Measurements from ENCODE around the gene ASCC1.

DNA sequence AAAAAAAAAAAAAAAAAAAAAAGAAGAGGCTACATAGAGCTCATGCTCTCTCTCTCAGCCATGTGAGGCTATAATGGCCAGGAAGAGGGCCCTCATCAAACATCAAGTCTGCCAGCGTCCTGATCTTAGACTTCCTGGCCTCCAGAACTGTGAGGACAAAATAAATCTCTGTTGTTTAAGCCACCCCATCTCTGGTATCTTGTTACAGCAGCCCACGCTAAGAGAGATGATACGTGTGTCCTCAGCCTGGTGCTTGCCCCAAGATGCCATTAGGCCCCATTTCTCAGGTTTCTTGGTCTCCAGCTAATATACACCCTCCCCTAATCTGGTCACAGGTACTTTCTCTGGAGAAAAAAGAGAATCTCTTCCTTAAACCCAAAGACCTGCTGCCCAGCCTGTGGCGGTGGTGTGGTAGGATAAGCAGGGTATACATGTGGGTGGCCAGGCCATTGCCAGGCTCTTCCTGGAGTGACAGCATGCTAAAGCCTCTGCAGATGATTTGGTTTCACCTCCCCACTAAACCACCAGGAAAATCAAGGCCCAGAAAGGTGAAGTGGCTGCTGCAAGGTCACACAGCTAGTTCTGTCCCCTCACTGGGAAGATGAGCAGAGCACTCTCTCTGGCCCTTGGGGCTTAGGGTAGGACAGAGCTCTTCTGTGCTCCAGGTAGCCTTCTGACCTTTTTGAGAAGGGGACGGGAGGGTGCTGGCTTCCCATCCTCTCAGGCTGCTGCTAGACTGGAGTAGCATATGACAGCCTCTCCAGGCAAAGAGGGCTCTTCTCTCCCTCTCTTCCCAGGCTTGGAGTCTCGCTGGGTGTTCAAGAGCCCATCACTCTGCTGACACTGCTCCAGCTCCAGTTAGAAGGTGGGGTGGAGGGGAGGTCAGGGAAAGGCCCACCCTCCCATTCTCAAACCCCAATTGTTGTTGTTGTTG, 133.0 kb downstream of the ASCC1 start:
- TF ChIP-seq, protein P1, sequence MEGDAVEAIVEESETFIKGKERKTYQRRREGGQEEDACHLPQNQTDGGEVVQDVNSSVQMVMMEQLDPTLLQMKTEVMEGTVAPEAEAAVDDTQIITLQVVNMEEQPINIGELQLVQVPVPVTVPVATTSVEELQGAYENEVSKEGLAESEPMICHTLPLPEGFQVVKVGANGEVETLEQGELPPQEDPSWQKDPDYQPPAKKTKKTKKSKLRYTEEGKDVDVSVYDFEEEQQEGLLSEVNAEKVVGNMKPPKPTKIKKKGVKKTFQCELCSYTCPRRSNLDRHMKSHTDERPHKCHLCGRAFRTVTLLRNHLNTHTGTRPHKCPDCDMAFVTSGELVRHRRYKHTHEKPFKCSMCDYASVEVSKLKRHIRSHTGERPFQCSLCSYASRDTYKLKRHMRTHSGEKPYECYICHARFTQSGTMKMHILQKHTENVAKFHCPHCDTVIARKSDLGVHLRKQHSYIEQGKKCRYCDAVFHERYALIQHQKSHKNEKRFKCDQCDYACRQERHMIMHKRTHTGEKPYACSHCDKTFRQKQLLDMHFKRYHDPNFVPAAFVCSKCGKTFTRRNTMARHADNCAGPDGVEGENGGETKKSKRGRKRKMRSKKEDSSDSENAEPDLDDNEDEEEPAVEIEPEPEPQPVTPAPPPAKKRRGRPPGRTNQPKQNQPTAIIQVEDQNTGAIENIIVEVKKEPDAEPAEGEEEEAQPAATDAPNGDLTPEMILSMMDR (IDR thresholded peaks at IDR 0.05) = no peak
- no peak for TF ChIP-seq RCOR1 (IDR thresholded peaks at IDR 0.05; ENCODE audit: low read depth, low read length)
- TF ChIP-seq, protein P2, sequence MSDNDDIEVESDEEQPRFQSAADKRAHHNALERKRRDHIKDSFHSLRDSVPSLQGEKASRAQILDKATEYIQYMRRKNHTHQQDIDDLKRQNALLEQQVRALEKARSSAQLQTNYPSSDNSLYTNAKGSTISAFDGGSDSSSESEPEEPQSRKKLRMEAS (IDR thresholded peaks at IDR 0.05) = no peak
- no peak for TF ChIP-seq POLR2A (IDR thresholded peaks at IDR 0.05; ENCODE audit: low read length)
- TF ChIP-seq MYC (IDR thresholded peaks at IDR 0.05; ENCODE audit: borderline replicate concordance, low read length) = no peak
- no peak for TF ChIP-seq RAD21 (conservative IDR thresholded peaks at IDR 0.05 in 1 of 2, IDR thresholded peaks at IDR 0.05 in 1 of 2)
- TF ChIP-seq, protein P3, sequence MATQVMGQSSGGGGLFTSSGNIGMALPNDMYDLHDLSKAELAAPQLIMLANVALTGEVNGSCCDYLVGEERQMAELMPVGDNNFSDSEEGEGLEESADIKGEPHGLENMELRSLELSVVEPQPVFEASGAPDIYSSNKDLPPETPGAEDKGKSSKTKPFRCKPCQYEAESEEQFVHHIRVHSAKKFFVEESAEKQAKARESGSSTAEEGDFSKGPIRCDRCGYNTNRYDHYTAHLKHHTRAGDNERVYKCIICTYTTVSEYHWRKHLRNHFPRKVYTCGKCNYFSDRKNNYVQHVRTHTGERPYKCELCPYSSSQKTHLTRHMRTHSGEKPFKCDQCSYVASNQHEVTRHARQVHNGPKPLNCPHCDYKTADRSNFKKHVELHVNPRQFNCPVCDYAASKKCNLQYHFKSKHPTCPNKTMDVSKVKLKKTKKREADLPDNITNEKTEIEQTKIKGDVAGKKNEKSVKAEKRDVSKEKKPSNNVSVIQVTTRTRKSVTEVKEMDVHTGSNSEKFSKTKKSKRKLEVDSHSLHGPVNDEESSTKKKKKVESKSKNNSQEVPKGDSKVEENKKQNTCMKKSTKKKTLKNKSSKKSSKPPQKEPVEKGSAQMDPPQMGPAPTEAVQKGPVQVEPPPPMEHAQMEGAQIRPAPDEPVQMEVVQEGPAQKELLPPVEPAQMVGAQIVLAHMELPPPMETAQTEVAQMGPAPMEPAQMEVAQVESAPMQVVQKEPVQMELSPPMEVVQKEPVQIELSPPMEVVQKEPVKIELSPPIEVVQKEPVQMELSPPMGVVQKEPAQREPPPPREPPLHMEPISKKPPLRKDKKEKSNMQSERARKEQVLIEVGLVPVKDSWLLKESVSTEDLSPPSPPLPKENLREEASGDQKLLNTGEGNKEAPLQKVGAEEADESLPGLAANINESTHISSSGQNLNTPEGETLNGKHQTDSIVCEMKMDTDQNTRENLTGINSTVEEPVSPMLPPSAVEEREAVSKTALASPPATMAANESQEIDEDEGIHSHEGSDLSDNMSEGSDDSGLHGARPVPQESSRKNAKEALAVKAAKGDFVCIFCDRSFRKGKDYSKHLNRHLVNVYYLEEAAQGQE (IDR thresholded peaks at IDR 0.05) = no peak
- TF ChIP-seq EP300 (IDR thresholded peaks at IDR 0.05) = no peak
- no peak for TF ChIP-seq SMC3 (IDR thresholded peaks at IDR 0.05)
- TF ChIP-seq, protein P4, sequence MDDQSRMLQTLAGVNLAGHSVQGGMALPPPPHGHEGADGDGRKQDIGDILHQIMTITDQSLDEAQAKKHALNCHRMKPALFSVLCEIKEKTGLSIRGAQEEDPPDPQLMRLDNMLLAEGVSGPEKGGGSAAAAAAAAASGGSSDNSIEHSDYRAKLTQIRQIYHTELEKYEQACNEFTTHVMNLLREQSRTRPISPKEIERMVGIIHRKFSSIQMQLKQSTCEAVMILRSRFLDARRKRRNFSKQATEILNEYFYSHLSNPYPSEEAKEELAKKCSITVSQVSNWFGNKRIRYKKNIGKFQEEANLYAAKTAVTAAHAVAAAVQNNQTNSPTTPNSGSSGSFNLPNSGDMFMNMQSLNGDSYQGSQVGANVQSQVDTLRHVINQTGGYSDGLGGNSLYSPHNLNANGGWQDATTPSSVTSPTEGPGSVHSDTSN (IDR thresholded peaks at IDR 0.05) = no peak
- no peak for TF ChIP-seq TP53 (CRISPR knock-in tag; IDR thresholded peaks at IDR 0.05)
- no peak for TF ChIP-seq NR3C1 (IDR thresholded peaks at IDR 0.05)
- TF ChIP-seq EHMT2 (IDR thresholded peaks at IDR 0.05; ENCODE audit: low read depth) = no peak
- no peak for TF ChIP-seq HDAC2 (IDR thresholded peaks at IDR 0.05)
